HFF-Myc (cell line): ENCODE measurements around the gene UBE2B.
"Not testable (repeated sequence)": the region's sequence is repeated elsewhere in the genome, so short reads cannot be mapped to it uniquely, and the experiment has no call there.

Experiments
- DNase-seq: peaks from one replicate; pipeline ENCODE4 v3.0.0-alpha.2; 2011; ENCODE audit warnings: low read depth; ENCODE audit errors: extremely low read depth
- H3K4me3 ChIP-seq: replicated peaks from 2 replicates; pipeline ENCODE4 v1.5.1; 2011; ENCODE audit warnings: low read depth, mild to moderate bottlenecking, control low read depth, low read length
- TF ChIP-seq, protein P1 (sequence below): IDR thresholded peaks from 2 replicates; pipeline ENCODE4 v1.5.1; 2012; ENCODE audit warnings: mild to moderate bottlenecking, low read depth, low read length, control low read depth; ENCODE audit errors: missing control alignments

Gene UBE2B

DNA sequence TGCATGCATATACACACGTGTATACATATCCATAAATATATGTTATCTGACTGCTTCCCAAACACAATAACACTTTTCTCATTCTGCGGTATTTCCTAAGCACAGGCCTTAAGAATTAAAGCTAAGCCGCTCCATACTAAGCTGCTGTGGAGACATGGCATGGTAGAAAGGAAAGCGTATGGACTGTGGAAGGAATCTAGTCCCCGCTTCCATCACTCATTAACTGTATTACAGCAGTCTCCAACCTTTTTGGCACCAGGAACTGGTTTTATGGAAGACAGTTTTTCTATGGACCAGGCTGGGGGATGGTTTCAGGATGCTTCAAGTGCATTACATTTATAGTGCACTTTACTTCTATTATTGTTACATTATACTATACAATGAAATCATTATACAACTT lies 15.7 kb upstream of the UBE2B start:
- TF ChIP-seq, protein P1, sequence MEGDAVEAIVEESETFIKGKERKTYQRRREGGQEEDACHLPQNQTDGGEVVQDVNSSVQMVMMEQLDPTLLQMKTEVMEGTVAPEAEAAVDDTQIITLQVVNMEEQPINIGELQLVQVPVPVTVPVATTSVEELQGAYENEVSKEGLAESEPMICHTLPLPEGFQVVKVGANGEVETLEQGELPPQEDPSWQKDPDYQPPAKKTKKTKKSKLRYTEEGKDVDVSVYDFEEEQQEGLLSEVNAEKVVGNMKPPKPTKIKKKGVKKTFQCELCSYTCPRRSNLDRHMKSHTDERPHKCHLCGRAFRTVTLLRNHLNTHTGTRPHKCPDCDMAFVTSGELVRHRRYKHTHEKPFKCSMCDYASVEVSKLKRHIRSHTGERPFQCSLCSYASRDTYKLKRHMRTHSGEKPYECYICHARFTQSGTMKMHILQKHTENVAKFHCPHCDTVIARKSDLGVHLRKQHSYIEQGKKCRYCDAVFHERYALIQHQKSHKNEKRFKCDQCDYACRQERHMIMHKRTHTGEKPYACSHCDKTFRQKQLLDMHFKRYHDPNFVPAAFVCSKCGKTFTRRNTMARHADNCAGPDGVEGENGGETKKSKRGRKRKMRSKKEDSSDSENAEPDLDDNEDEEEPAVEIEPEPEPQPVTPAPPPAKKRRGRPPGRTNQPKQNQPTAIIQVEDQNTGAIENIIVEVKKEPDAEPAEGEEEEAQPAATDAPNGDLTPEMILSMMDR = no peak
- no peak overlapping the region for H3K4me3 ChIP-seq
- DNase-seq = no peak

DNA sequence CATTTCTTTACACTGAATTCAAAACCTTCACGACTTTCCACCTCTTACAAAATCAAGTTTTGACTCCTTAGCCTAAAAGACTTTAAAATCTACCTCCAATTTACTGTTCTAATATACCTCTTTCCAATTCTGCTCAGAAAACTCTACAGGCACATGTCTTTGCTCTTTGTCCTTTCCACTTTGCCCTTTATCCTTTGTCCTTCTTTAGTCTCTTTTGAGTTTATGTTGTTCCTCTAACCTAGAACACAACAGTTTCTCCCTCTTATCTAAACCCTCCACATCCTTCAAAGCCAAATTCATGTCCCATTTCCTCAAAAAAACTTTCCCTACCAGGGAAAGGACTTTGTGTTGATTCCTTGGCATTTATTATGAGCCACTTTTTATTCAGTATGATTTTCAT lies 5.8 kb upstream of the UBE2B start:
- TF ChIP-seq, protein P1 = no peak
- H3K4me3 ChIP-seq = peak overlapping the region; percentile 93; the same call in 1 of the 2 replicates
- no peak for DNase-seq

DNA sequence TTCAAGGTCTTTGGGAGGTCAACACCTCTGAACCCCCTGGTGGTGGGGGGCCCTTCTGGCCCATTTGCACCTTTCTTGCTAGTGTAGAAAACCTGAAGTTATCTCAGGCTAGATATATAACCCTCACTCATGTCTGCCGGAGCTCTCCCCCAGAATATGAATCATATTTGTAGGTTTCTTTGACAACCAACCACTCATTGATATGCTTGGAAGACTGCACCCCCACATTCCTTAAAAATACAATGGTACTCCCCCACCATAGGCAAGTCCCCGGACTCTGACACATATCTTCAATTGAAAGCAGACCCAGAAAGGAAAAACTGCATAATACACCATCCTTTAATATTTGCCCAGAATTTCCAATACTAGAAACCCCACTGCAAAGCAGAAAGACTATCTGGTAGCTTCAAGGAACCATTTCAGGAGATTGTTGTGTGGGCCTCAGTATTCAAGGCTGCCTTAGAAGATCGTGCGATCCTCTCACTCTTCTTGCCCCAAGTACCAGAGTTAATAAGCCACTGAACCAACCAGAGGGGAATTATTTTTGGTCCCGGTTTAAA lies 978 bp upstream of the UBE2B start:
- no peak for DNase-seq
- TF ChIP-seq, protein P1 = no peak
- H3K4me3 ChIP-seq = peak overlapping the region; percentile 88

DNA sequence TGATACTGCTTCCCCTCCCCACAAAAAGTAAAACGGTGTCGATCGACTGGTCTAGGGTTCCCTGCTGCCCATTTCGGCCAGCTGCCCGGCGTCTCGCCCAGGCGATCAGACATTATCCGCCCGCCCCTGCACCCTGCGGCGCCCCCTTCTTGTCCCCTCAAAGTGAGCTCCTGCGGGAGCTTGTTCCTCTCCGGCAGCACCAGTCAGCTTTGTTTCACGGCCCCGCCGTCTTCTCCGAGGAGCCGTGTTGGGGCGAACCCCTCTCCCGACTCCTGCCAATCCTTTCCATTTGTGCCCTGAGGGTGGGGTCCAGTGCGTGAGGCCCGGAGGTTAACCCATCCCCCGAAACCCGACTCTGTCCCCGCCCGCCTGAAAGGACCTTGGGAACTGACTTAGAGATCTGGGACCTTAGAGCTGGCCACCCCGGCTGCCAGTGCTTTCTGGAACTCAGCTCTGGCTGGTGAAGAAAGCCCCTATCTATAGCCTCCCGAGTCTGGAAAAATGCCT lies 518 bp downstream of the UBE2B start:
- peak overlapping the region; percentile 88 for H3K4me3 ChIP-seq
- TF ChIP-seq, protein P1 = no peak
- DNase-seq = peak; percentile 12

DNA sequence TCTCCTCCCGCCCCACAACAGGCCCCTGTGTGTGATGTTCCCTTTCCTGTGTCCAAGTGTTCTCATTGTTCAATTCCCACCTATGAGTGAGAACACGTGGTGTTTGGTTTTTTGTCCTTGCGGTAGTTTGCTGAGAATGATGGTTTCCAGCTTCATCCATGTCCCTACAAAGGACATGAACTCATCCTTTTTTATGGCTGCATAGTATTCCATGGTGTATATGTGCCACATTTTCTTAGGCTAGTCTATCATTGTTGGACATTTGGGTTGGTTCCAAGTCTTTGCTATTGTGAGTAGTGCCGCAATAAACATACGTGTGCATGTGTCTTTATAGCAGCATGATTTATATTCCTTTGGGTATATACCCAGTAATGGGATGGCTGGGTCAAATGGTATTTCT lies 2.3 kb downstream of the UBE2B start:
- H3K4me3 ChIP-seq, DNase-seq: not testable (repeated sequence)

DNA sequence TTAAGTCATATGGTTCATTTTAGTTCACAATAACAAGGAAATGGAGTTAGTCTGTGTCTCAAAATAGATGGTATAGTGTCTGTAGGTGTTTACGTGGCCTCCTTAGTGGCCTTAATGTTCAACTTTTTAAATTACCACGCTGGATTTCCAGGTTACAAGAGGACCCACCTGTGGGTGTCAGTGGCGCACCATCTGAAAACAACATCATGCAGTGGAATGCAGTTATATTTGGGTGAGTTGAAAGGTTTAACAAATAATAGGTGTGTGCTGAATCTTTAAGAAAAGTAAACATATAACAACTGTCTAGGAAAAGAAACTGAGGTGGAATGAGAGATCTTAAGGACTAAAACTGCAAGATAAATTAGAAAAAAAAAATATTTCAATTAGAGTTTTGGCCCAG lies 2.9 kb downstream of the UBE2B start:
- no peak overlapping the region for H3K4me3 ChIP-seq
- TF ChIP-seq, protein P1 = no peak
- DNase-seq = no peak

DNA sequence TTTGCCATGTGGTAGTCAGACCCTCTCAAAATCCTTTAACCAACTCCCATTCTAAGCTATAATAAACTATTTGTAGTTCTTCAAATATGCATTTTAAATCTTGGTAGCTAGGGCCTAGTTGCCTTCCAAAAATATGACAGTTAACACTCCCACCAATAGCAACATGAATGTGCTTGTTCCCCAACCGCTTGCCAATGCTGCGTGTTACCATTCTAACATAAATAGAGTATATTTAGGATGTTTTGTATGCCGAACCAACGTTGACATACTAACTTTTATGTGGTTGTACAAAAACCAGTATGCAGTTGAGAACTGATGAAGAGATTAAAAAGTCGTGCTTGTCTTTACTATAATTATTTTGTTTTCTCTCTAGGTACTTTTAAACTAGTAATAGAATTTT lies 9.0 kb downstream of the UBE2B start:
- TF ChIP-seq, protein P1 = no peak
- DNase-seq = no peak
- H3K4me3 ChIP-seq = no peak overlapping the region

DNA sequence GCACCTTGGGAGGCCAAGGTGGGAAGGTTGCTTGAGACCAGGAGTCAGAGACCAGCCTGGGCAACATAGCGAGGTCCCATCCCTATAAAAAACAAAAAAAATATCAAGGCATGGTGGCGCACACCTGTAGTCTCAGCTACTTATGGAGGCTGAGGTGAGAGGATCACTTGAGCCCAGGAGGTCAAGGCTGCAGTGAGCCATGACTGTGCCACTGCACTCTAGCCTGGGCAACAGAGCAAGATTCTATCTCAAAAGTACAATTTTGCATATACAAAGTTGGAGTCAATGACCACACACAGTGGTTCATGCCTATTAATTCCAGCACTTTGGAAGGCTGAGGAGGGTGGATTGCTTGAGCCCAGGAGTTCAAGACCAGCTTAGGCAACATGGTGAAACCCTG lies 10.8 kb downstream of the UBE2B start:
- H3K4me3 ChIP-seq, DNase-seq: not testable (repeated sequence)
